Loucy (cell line): ENCODE measurements around the gene SLC25A11.

Experiments used
- H2AFZ ChIP-seq: fragments of 200-600 bp; sonication (generic); 2 replicates; pipeline ENCODE4 v1.6.0; 2016; ENCODE audit warnings: antibody characterized with exemption, mild to moderate bottlenecking, low read length, moderate library complexity
- H3F3A ChIP-seq: fragments of 200-600 bp; 2 replicates; pipeline ENCODE4 v1.6.0; 2016; ENCODE audit warnings: antibody characterized with exemption, low read depth, mild to moderate bottlenecking
- H3K27me3 ChIP-seq: fragments of 200-600 bp; sonication (generic); 2 replicates; pipeline ENCODE4 v1.6.1; 2014; ENCODE audit warnings: low read length, mild to moderate bottlenecking; ENCODE audit not compliant: insufficient read depth, poor library complexity, severe bottlenecking
- H3K36me3 ChIP-seq: fragments of 200-600 bp; sonication (generic); 2 replicates; pipeline ENCODE4 v1.6.1; 2016; ENCODE audit warnings: low read length; ENCODE audit not compliant: insufficient read depth
- H3K4me1 ChIP-seq: fragments of 200-600 bp; sonication (generic); 2 replicates; pipeline ENCODE4 v1.5.1; 2014; ENCODE audit warnings: low read length, mild to moderate bottlenecking; ENCODE audit not compliant: insufficient read depth, poor library complexity, severe bottlenecking
- H3K4me2 ChIP-seq: fragments of 200-600 bp; sonication (generic); 2 replicates; pipeline ENCODE4 v1.6.0; 2014; ENCODE audit warnings: antibody characterized with exemption, low read length, low read depth, mild to moderate bottlenecking; ENCODE audit not compliant: poor library complexity, severe bottlenecking
- H3K4me3 ChIP-seq: fragments of 200-600 bp; sonication (generic); 2 replicates; pipeline ENCODE4 v1.5.1; 2014; ENCODE audit warnings: low read length, mild to moderate bottlenecking, mixed read lengths; ENCODE audit not compliant: poor library complexity, severe bottlenecking
- H3K79me2 ChIP-seq: fragments of 200-600 bp; sonication (generic); 2 replicates; pipeline ENCODE4 v1.6.1; 2014; ENCODE audit warnings: low read length; ENCODE audit not compliant: insufficient read depth
- H3K9ac ChIP-seq: fragments of 200-600 bp; sonication (generic); 2 replicates; pipeline ENCODE4 v1.6.0; 2014; ENCODE audit warnings: mild to moderate bottlenecking, low read depth, low read length, moderate library complexity; ENCODE audit not compliant: poor library complexity, severe bottlenecking
- H3K9me2 ChIP-seq: fragments of 200-600 bp; sonication (generic); replicated peaks from 2 replicates; pipeline ENCODE4 v1.6.1; 2016; ENCODE audit warnings: low read depth, low read length, mixed read lengths
- H3K9me3 ChIP-seq: fragments of 200-600 bp; sonication (generic); 2 replicates; pipeline ENCODE4 v1.6.1; 2014; ENCODE audit warnings: mild to moderate bottlenecking, antibody characterized with exemption, low read length, low read depth; ENCODE audit not compliant: insufficient read depth
- H4K20me1 ChIP-seq: fragments of 200-600 bp; sonication (generic); 2 replicates; pipeline ENCODE4 v1.6.0; 2014; ENCODE audit warnings: antibody characterized with exemption, low read length, mild to moderate bottlenecking; ENCODE audit not compliant: insufficient read depth, poor library complexity, severe bottlenecking
- CTCF ChIP-seq: fragments of 200-600 bp; sonication (generic); conservative IDR thresholded peaks from 2 replicates; pipeline ENCODE4 v1.5.1; 2014; ENCODE audit warnings: mild to moderate bottlenecking, antibody characterized with exemption, low read length
- EZH2phosphoT487 ChIP-seq: fragments of 200-600 bp; IDR thresholded peaks from 2 replicates; pipeline ENCODE4 v1.6.1; 2018; ENCODE audit warnings: antibody characterized with exemption, mild to moderate bottlenecking, moderate library complexity, borderline replicate concordance

Gene SLC25A11

GRCh38 chr17:4948931-4949320 is 9.1 kb upstream of the SLC25A11 start:
- Histone ChIP-seq H3K27me3 (peaks cover 14% of the 10 kb centered on the region), H3K4me1 (peaks cover 37% of the 10 kb centered on the region), H3K9ac (peak overlapping the region; percentile 99), H4K20me1 (peaks cover 41% of the 10 kb centered on the region), H3K9me2 (no peaks in the 10 kb centered on the region), H3K36me3 (peaks cover 31% of the 10 kb centered on the region), H3K4me3 (peak overlapping the region; percentile 90), H3K4me2 (peak overlapping the region; percentile 91), H3K79me2 (peaks cover 63% of the 10 kb centered on the region), H3F3A (peaks cover 39% of the 10 kb centered on the region), H3K9me3 (no peaks in the 10 kb centered on the region), H2AFZ (peak overlapping the region; percentile 84)
- TF ChIP-seq CTCF (no peak), EZH2phosphoT487 (no peak)

- H3K27me3 ChIP-seq, result peaks cover 14% of the 10 kb centered on the region
- H4K20me1 ChIP-seq, result peaks cover 46% of the 10 kb centered on the region
- no peak for TF ChIP-seq CTCF
- H3K36me3 ChIP-seq, result peaks cover 34% of the 10 kb centered on the region
- H3K79me2 ChIP-seq, result peaks cover 69% of the 10 kb centered on the region
- H3K9me3 ChIP-seq, result no peaks in the 10 kb centered on the region
- peak within 1 kb of the TSS; percentile 99 for H3K9ac ChIP-seq
- peak within 1 kb of the TSS; percentile 91 for H3K4me2 ChIP-seq
- H3F3A ChIP-seq, result peaks cover 43% of the 10 kb centered on the region
- peaks cover 43% of the 10 kb centered on the region for H3K4me1 ChIP-seq
- H3K4me3 ChIP-seq, result peak within 1 kb of the TSS; percentile 90
- peak within 1 kb of the TSS; percentile 84 for H2AFZ ChIP-seq
- no peaks in the 10 kb centered on the region for H3K9me2 ChIP-seq
These were observed 8.5 kb upstream of the SLC25A11 start, which contains the start of gene PFN1 for GRCh38 chr17:4948166-4948930. TSS of gene PFN1 (minus strand) at chr17:4948530. CDS start at chr17:4948394, 136 bp downstream.

- H3K79me2 ChIP-seq, result peaks cover 76% of the 10 kb centered on the region
- H4K20me1 ChIP-seq, result peaks cover 54% of the 10 kb centered on the region
- peak overlapping the region; percentile 96 for H3K4me2 ChIP-seq
- H2AFZ ChIP-seq, result no peak overlapping the region
- peaks cover 44% of the 10 kb centered on the region for H3F3A ChIP-seq
- TF ChIP-seq CTCF, result no peak
- TF ChIP-seq EZH2phosphoT487, result no peak
- no peaks in the 10 kb centered on the region for H3K9me2 ChIP-seq
- H3K4me1 ChIP-seq, result peaks cover 51% of the 10 kb centered on the region
- peak overlapping the region; percentile 99 for H3K9ac ChIP-seq
- H3K9me3 ChIP-seq, result no peaks in the 10 kb centered on the region
- H3K36me3 ChIP-seq, result peaks cover 42% of the 10 kb centered on the region
- H3K27me3 ChIP-seq, result peaks cover 14% of the 10 kb centered on the region
- peak overlapping the region; percentile 90 for H3K4me3 ChIP-seq
These were observed 7.7 kb upstream of the SLC25A11 start for GRCh38 chr17:4947411-4948165.
